Neural cell (in vitro differentiated cells): ENCODE measurements around the gene PEAK3.

Source experiments
- CTCF ChIP-seq: fragments of 450-650 bp; IDR thresholded peaks from 2 replicates; pipeline ENCODE4 v1.5.1; 2014; ENCODE audit warnings: antibody characterized with exemption, mild to moderate bottlenecking, moderate library complexity; ENCODE audit not compliant: poor library complexity, severe bottlenecking
- EP300 ChIP-seq: fragments of 450-650 bp; conservative IDR thresholded peaks from 2 replicates; pipeline ENCODE4 v1.6.1; 2014; ENCODE audit warnings: antibody characterized with exemption, mild to moderate bottlenecking, moderate library complexity; ENCODE audit not compliant: poor library complexity, severe bottlenecking
- POLR2AphosphoS5 ChIP-seq: IDR thresholded peaks from 2 replicates; pipeline ENCODE4 v1.6.1; 2012
- SMC3 ChIP-seq: fragments of 450-650 bp; conservative IDR thresholded peaks from 2 replicates; pipeline ENCODE4 v1.6.1; 2014; ENCODE audit warnings: antibody characterized with exemption, mild to moderate bottlenecking, moderate library complexity; ENCODE audit not compliant: poor library complexity

GRCh38 chr19:2254064-2254872 lies 27.7 kb downstream of the PEAK3 start:
- TF ChIP-seq EP300, result no peak
- no peak for TF ChIP-seq CTCF
- no peak for TF ChIP-seq SMC3
- TF ChIP-seq POLR2AphosphoS5, result no peak
